ENCODE results near the gene CREB3L1.

Gene CREB3L1

GRCh38 chr11:46331282-46331984 is 54.0 kb downstream of the CREB3L1 start:
- Histone ChIP-seq H3K9ac (ENCODE audit: low read depth, low read length, poor library complexity, severe bottlenecking) (peak overlapping the region; percentile 7), H3K36me3 (ENCODE audit: insufficient read depth, low read length) (no peaks in the 10 kb centered on the region), H3K9me2 (replicated peaks; ENCODE audit: low read depth, low read length) (no peaks in the 10 kb centered on the region), H3K4me3 (ENCODE audit: low read length, poor library complexity, severe bottlenecking) (peak overlapping the region; percentile 68), H3K9me3 (ENCODE audit: insufficient read depth, low read depth, low read length) (no peaks in the 10 kb centered on the region), H3K4me1 (ENCODE audit: insufficient read depth, low read length, poor library complexity, severe bottlenecking) (peaks cover 40% of the 10 kb centered on the region), H4K20me1 (ENCODE audit: insufficient read depth, low read length, poor library complexity, severe bottlenecking) (no peaks in the 10 kb centered on the region), H2AFZ (ENCODE audit: low read length) (no peak overlapping the region), H3K4me2 (ENCODE audit: low read depth, low read length, poor library complexity, severe bottlenecking) (peak overlapping the region; percentile 92), H3K79me2 (ENCODE audit: insufficient read depth, low read length) (no peaks in the 10 kb centered on the region), H3K27me3 (ENCODE audit: insufficient read depth, low read length, poor library complexity, severe bottlenecking) (peaks cover 14% of the 10 kb centered on the region), H3F3A (ENCODE audit: low read depth) (peaks cover 8% of the 10 kb centered on the region)
- TF ChIP-seq EZH2phosphoT487 (IDR thresholded peaks at IDR 0.05; ENCODE audit: borderline replicate concordance) (no peak; the same call in 1 of the 2 replicates), CTCF (conservative IDR thresholded peaks at IDR 0.05; ENCODE audit: low read length) (no peak)

GRCh38 chr11:46332093-46332567 is 54.7 kb downstream of the CREB3L1 start:
- Histone ChIP-seq H3K9ac (ENCODE audit: low read depth, low read length, poor library complexity, severe bottlenecking) (peak overlapping the region; percentile 7), H3K27me3 (ENCODE audit: insufficient read depth, low read length, poor library complexity, severe bottlenecking) (peaks cover 14% of the 10 kb centered on the region), H3K36me3 (ENCODE audit: insufficient read depth, low read length) (no peaks in the 10 kb centered on the region), H3K9me2 (replicated peaks; ENCODE audit: low read depth, low read length) (no peaks in the 10 kb centered on the region), H3K4me2 (ENCODE audit: low read depth, low read length, poor library complexity, severe bottlenecking) (peak overlapping the region; percentile 92), H2AFZ (ENCODE audit: low read length) (no peak overlapping the region), H3K79me2 (ENCODE audit: insufficient read depth, low read length) (no peaks in the 10 kb centered on the region), H3K4me1 (ENCODE audit: insufficient read depth, low read length, poor library complexity, severe bottlenecking) (peaks cover 40% of the 10 kb centered on the region), H3F3A (ENCODE audit: low read depth) (peaks cover 8% of the 10 kb centered on the region), H4K20me1 (ENCODE audit: insufficient read depth, low read length, poor library complexity, severe bottlenecking) (no peaks in the 10 kb centered on the region), H3K9me3 (ENCODE audit: insufficient read depth, low read depth, low read length) (no peaks in the 10 kb centered on the region), H3K4me3 (ENCODE audit: low read length, poor library complexity, severe bottlenecking) (peak overlapping the region; percentile 68)
- TF ChIP-seq CTCF (conservative IDR thresholded peaks at IDR 0.05; ENCODE audit: low read length) (no peak), EZH2phosphoT487 (IDR thresholded peaks at IDR 0.05; ENCODE audit: borderline replicate concordance) (no peak)

GRCh38 chr11:46332568-46333393 is 55.3 kb downstream of the CREB3L1 start:
- Histone ChIP-seq H3K4me3 (ENCODE audit: low read length, poor library complexity, severe bottlenecking) (peak overlapping the region; percentile 68), H3K9me3 (ENCODE audit: insufficient read depth, low read depth, low read length) (no peaks in the 10 kb centered on the region), H3K4me1 (ENCODE audit: insufficient read depth, low read length, poor library complexity, severe bottlenecking) (peaks cover 40% of the 10 kb centered on the region), H3F3A (ENCODE audit: low read depth) (peaks cover 8% of the 10 kb centered on the region), H3K9ac (ENCODE audit: low read depth, low read length, poor library complexity, severe bottlenecking) (no peak overlapping the region), H3K79me2 (ENCODE audit: insufficient read depth, low read length) (no peaks in the 10 kb centered on the region), H3K36me3 (ENCODE audit: insufficient read depth, low read length) (no peaks in the 10 kb centered on the region), H3K4me2 (ENCODE audit: low read depth, low read length, poor library complexity, severe bottlenecking) (peak overlapping the region; percentile 92), H3K9me2 (replicated peaks; ENCODE audit: low read depth, low read length) (no peaks in the 10 kb centered on the region), H3K27me3 (ENCODE audit: insufficient read depth, low read length, poor library complexity, severe bottlenecking) (peaks cover 14% of the 10 kb centered on the region), H2AFZ (ENCODE audit: low read length) (no peak overlapping the region), H4K20me1 (ENCODE audit: insufficient read depth, low read length, poor library complexity, severe bottlenecking) (no peaks in the 10 kb centered on the region)
- TF ChIP-seq CTCF (conservative IDR thresholded peaks at IDR 0.05; ENCODE audit: low read length) (no peak), EZH2phosphoT487 (IDR thresholded peaks at IDR 0.05; ENCODE audit: borderline replicate concordance) (no peak)

All from Loucy (cell line).